ENCODE results near the gene CHCHD6. TPM values are rescaled to one million over a fixed set of nuclear protein-coding genes. Genes with fewer than 3 reads are reported as not detected.

Gene CHCHD6
- polyA plus RNA-seq, 2 donors: 7.0 to 11.9 TPM

DNA sequence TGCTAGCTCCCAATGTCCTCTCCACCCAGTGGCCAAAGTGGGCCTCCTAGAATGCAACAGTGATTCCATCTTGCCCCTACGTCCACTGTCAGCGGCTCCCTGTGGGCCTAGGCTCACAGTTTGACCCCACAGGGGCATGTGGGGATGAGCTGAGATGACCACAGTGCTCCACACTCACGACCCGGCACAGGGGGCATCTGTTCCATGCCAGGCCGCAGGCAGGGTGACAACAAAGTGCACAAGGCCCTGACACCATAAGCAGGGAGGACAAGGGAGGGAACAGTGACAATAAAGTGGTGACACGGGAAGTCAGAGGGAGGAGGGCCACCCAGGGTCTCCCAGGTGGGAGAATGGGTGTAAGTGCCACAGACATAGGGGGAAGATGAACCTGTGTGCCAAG is 273.8 kb downstream of the CHCHD6 start:
- Histone ChIP-seq H3K27ac (ENCODE audit: low read depth in 2 of 2, low read length in 1 of 2) (no peak overlapping the region), H3K4me1 (ENCODE audit: control insufficient read depth in 2 of 2, insufficient read depth in 2 of 2, low read length in 1 of 2) (peaks cover 0 to 11% of the 10 kb centered on the region in 2 donors), H3K27me3 (ENCODE audit: control insufficient read depth in 1 of 2, insufficient read depth in 2 of 2, low read length in 2 of 2) (peaks cover 0 to 2% of the 10 kb centered on the region in 2 donors), H3K9me3 (ENCODE audit: control insufficient read depth in 2 of 2, insufficient read depth in 1 of 2, low read depth in 1 of 2, low read length in 1 of 2) (no peaks in the 10 kb centered on the region), H3K4me3 (ENCODE audit: low read depth in 1 of 2, low read length in 2 of 2) (no peak overlapping the region), H3K36me3 (ENCODE audit: control insufficient read depth in 2 of 2, insufficient read depth in 2 of 2, low read length in 1 of 2) (no peaks in the 10 kb centered on the region)
- 83 to 92% methylated on average over 6 of the region's 6 CpGs for WGBS, 2 donors

- no peaks in the 10 kb centered on the region for H3K9me3 ChIP-seq (ENCODE audit: control insufficient read depth in 2 of 2, insufficient read depth in 1 of 2, low read depth in 1 of 2, low read length in 1 of 2)
- WGBS, 2 donors: 86 to 89% methylated on average over 5 of the region's 5 CpGs
- no peak overlapping the region for H3K4me3 ChIP-seq (ENCODE audit: low read depth in 1 of 2, low read length in 2 of 2)
- peaks cover 0 to 11% of the 10 kb centered on the region in 2 donors for H3K4me1 ChIP-seq (ENCODE audit: control insufficient read depth in 2 of 2, insufficient read depth in 2 of 2, low read length in 1 of 2)
- H3K27me3 ChIP-seq (ENCODE audit: control insufficient read depth in 1 of 2, insufficient read depth in 2 of 2, low read length in 2 of 2): peaks cover 0 to 2% of the 10 kb centered on the region in 2 donors
- no peaks in the 10 kb centered on the region for H3K36me3 ChIP-seq (ENCODE audit: control insufficient read depth in 2 of 2, insufficient read depth in 2 of 2, low read length in 1 of 2)
- H3K27ac ChIP-seq (ENCODE audit: low read depth in 2 of 2, low read length in 1 of 2): no peak overlapping the region
These were observed 274.3 kb downstream of the CHCHD6 start for GRCh38 chr3:126978291-126978690.

DNA sequence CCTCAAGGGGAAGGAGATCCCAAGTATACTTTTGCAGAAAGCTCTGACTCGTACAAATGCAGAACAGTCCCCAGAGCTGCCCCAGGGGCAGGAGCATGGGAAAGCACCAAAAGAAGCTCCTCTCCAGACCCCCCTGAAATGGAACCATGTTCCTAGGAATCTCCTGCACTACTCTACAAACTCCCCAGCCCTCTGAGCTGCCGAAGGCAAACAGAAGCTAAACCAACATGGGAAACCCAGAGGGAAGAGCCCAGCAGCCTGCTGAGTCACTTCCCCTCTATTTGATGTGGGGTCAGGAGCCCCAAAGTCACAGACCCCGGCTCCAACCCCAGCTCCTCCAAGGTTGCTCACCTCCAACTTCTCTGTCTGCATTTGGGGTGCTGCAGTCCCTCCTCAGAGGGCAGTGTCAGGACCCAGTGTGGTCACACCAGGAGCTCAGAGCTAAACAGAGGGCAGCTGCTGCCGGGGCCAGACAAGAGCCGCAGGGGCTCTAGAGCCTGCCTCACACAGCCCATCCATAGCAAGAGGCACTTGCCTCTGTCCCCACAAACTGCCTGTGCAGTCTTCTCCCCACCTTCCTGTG is 275.1 kb downstream of the CHCHD6 start:
- H3K9me3 ChIP-seq (ENCODE audit: control insufficient read depth in 2 of 2, insufficient read depth in 1 of 2, low read depth in 1 of 2, low read length in 1 of 2): no peaks in the 10 kb centered on the region
- 56 to 57% methylated on average over 5 of the region's 5 CpGs for WGBS, 2 donors
- no peak overlapping the region for H3K27ac ChIP-seq (ENCODE audit: low read depth in 2 of 2, low read length in 1 of 2)
- H3K27me3 ChIP-seq (ENCODE audit: control insufficient read depth in 1 of 2, insufficient read depth in 2 of 2, low read length in 2 of 2): peaks cover 0 to 2% of the 10 kb centered on the region in 2 donors
- no peaks in the 10 kb centered on the region for H3K36me3 ChIP-seq (ENCODE audit: control insufficient read depth in 2 of 2, insufficient read depth in 2 of 2, low read length in 1 of 2)
- peaks cover 0 to 14% of the 10 kb centered on the region in 2 donors for H3K4me1 ChIP-seq (ENCODE audit: control insufficient read depth in 2 of 2, insufficient read depth in 2 of 2, low read length in 1 of 2)
- H3K4me3 ChIP-seq (ENCODE audit: low read depth in 1 of 2, low read length in 2 of 2): no peak overlapping the region

DNA sequence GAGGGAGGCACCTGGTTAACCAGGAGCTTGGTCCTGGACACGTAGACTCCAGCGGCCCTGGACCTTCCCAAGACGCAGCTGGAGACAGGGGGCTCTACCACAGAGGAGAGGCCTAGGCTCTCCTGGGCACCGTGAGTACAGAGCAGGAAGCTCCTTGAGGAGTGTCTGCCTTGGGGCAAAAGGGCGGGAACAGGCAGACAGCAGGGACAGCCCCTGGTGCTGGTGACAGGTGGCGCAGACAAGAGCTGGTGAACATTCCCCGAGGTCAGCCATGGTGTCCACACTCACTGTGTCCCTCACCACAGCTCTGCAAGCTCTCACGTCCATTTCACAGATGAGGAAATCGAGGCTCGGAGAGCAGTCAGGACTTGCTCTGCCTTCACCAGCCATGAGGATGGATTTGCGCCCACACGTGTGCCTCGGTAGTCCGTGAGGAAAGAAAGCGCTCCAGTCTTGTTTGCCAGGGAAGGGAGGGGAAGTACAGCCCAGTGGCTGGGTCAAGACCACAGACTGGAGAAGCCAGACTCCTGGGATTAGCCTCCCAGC is 276.3 kb downstream of the CHCHD6 start:
- Histone ChIP-seq H3K4me3 (ENCODE audit: low read depth in 1 of 2, low read length in 2 of 2) (no peak overlapping the region), H3K4me1 (ENCODE audit: control insufficient read depth in 2 of 2, insufficient read depth in 2 of 2, low read length in 1 of 2) (peaks cover 10 to 22% of the 10 kb centered on the region in 2 donors), H3K27ac (ENCODE audit: low read depth in 2 of 2, low read length in 1 of 2) (no peak overlapping the region), H3K36me3 (ENCODE audit: control insufficient read depth in 2 of 2, insufficient read depth in 2 of 2, low read length in 1 of 2) (no peaks in the 10 kb centered on the region), H3K27me3 (ENCODE audit: control insufficient read depth in 1 of 2, insufficient read depth in 2 of 2, low read length in 2 of 2) (no peaks in the 10 kb centered on the region), H3K9me3 (ENCODE audit: control insufficient read depth in 2 of 2, insufficient read depth in 1 of 2, low read depth in 1 of 2, low read length in 1 of 2) (no peaks in the 10 kb centered on the region)
- 81 to 86% methylated on average over 15 of the region's 15 CpGs for WGBS, 2 donors

- H3K4me1 ChIP-seq (ENCODE audit: control insufficient read depth in 2 of 2, insufficient read depth in 2 of 2, low read length in 1 of 2): peaks cover 15 to 24% of the 10 kb centered on the region in 2 donors
- no peaks in the 10 kb centered on the region for H3K36me3 ChIP-seq (ENCODE audit: control insufficient read depth in 2 of 2, insufficient read depth in 2 of 2, low read length in 1 of 2)
- H3K9me3 ChIP-seq (ENCODE audit: control insufficient read depth in 2 of 2, insufficient read depth in 1 of 2, low read depth in 1 of 2, low read length in 1 of 2): no peaks in the 10 kb centered on the region
- H3K27me3 ChIP-seq (ENCODE audit: control insufficient read depth in 1 of 2, insufficient read depth in 2 of 2, low read length in 2 of 2): no peaks in the 10 kb centered on the region
- 3 to 5% methylated on average over 12 of the region's 12 CpGs for WGBS, 2 donors
- H3K4me3 ChIP-seq (ENCODE audit: low read depth in 1 of 2, low read length in 2 of 2): peak overlapping the region; percentile 56 to 79
- H3K27ac ChIP-seq (ENCODE audit: low read depth in 2 of 2, low read length in 1 of 2): peak overlapping the region in 1 of 2 donors; percentile 63
These were observed 278.1 kb downstream of the CHCHD6 start for GRCh38 chr3:126982126-126982470.

DNA sequence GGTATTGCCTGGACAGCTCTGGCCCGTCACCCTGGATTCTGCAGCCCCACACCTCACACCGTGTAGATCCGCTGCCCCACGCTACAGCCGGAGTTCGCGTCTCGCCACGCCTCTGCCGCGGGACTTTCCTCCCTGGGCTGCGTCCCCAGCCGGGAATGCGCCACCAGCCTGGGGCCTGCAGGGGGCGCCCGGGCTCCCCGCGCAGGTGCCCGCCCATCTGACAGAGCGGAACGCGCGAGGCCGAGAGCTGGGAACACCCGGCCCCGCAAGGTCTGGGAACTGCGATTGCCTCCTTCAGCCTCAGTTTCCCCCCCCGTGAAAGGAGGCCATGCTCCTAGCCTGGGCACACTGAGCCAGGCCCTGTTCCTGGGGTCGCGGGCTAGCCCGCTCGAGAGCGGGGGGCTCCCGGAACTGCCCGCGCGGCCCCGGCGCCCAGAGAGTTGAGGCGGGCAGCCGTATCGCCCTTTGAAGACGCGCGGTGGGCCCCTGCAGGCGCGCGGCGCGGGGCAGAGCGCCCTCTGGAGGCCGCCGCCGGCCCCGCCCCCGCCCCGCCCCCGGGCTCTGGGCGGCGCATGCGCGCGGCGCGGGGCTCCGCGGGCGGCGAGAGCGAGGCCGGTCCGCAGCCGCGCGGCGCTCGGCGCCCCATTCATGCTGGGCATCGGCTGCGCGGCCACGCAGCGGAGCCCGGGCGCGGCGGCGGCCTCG is 278.6 kb downstream of the CHCHD6 start, which contains the start of gene PLXNA1:
Gene PLXNA1, plus strand, starts transcription at position 645 of the 705 bp plus-strand sequence. CDS start 5,479 bp downstream, outside the sequence.
- Histone ChIP-seq H3K27ac (ENCODE audit: low read depth in 2 of 2, low read length in 1 of 2) (peak within 1 kb of the TSS; percentile 86 to 91), H3K27me3 (ENCODE audit: control insufficient read depth in 1 of 2, insufficient read depth in 2 of 2, low read length in 2 of 2) (no peaks in the 10 kb centered on the region), H3K9me3 (ENCODE audit: control insufficient read depth in 2 of 2, insufficient read depth in 1 of 2, low read depth in 1 of 2, low read length in 1 of 2) (no peaks in the 10 kb centered on the region), H3K36me3 (ENCODE audit: control insufficient read depth in 2 of 2, insufficient read depth in 2 of 2, low read length in 1 of 2) (no peaks in the 10 kb centered on the region), H3K4me3 (ENCODE audit: low read depth in 1 of 2, low read length in 2 of 2) (peak within 1 kb of the TSS; percentile 72 to 79), H3K4me1 (ENCODE audit: control insufficient read depth in 2 of 2, insufficient read depth in 2 of 2, low read length in 1 of 2) (peaks cover 15 to 26% of the 10 kb centered on the region in 2 donors)
- 0 to 1% methylated on average over 35 to 89 of the region's 89 CpGs for WGBS, 2 donors

DNA sequence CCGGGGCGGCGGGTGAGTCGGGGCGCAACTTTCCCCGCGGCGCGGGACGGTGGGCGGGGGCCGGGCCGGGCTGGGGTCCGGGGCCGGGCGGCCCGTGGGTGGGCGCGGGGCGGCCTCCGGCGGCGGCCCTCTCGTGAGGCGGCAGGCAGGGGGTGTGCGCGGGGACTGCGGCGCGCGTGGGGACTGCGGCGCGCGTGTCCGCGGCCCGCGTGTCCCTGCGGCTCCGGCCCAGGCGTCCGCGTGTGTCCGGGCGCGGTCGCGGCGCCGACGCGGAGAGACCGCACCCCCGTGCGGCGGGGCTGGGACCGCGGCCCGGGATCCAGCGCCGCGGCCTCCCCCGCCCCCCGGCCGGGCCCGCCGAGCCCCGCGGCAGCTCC is 279.2 kb downstream of the CHCHD6 start:
- Histone ChIP-seq H3K36me3 (ENCODE audit: control insufficient read depth in 2 of 2, insufficient read depth in 2 of 2, low read length in 1 of 2) (no peaks in the 10 kb centered on the region), H3K4me3 (ENCODE audit: low read depth in 1 of 2, low read length in 2 of 2) (peak overlapping the region; percentile 72 to 79), H3K27me3 (ENCODE audit: control insufficient read depth in 1 of 2, insufficient read depth in 2 of 2, low read length in 2 of 2) (no peaks in the 10 kb centered on the region), H3K4me1 (ENCODE audit: control insufficient read depth in 2 of 2, insufficient read depth in 2 of 2, low read length in 1 of 2) (peaks cover 15 to 26% of the 10 kb centered on the region in 2 donors), H3K9me3 (ENCODE audit: control insufficient read depth in 2 of 2, insufficient read depth in 1 of 2, low read depth in 1 of 2, low read length in 1 of 2) (no peaks in the 10 kb centered on the region), H3K27ac (ENCODE audit: low read depth in 2 of 2, low read length in 1 of 2) (peak overlapping the region in 1 of 2 donors; percentile 50)
- WGBS, 2 donors: 0 to 1% methylated on average over 24 to 70 of the region's 70 CpGs

DNA sequence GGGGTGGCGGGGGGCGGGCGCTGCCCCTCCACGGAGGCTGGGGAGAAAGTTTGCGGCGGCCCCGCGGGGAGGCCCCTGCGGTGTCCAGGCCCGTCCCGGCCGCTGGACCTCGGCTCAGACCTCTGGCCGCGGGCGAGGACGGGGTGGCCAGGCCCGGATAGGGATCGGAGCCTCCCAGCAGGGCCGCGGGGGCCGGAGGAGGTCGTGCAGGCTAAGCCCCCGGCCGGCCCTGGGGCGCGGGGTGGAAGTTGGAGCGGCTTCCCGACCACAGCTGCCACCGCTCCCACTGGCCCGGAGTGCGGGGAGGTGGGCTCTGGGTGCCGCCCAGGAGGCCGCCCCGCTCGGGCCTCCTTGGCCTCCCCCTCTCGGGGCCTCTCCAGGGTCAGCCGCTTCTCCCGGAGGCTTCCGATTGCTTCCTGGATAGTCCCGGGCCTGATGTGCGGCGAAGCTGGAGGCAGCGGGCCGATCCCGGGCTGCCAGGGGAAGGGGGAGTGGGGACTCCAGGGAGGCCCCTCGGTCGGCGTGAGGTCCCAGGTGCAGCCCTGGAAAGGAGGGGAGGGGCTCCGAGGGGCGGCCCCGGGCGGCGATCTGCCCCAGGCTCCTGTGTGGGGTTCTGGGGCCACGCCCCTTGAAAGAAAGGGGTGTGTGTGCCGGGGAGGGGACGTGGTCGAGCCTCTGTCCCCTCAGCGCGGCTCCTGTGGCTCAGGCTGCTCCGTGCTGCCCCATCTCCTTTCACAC is 279.8 kb downstream of the CHCHD6 start:
- Histone ChIP-seq H3K36me3 (ENCODE audit: control insufficient read depth in 2 of 2, insufficient read depth in 2 of 2, low read length in 1 of 2) (peaks cover 0 to 3% of the 10 kb centered on the region in 2 donors), H3K27me3 (ENCODE audit: control insufficient read depth in 1 of 2, insufficient read depth in 2 of 2, low read length in 2 of 2) (no peaks in the 10 kb centered on the region), H3K4me3 (ENCODE audit: low read depth in 1 of 2, low read length in 2 of 2) (peak overlapping the region; percentile 72 to 79), H3K9me3 (ENCODE audit: control insufficient read depth in 2 of 2, insufficient read depth in 1 of 2, low read depth in 1 of 2, low read length in 1 of 2) (no peaks in the 10 kb centered on the region), H3K4me1 (ENCODE audit: control insufficient read depth in 2 of 2, insufficient read depth in 2 of 2, low read length in 1 of 2) (peaks cover 15 to 26% of the 10 kb centered on the region in 2 donors), H3K27ac (ENCODE audit: low read depth in 2 of 2, low read length in 1 of 2) (peak overlapping the region in 1 of 2 donors; percentile 11)
- WGBS, 2 donors: 1 to 2% methylated on average over 47 to 61 of the region's 61 CpGs

DNA sequence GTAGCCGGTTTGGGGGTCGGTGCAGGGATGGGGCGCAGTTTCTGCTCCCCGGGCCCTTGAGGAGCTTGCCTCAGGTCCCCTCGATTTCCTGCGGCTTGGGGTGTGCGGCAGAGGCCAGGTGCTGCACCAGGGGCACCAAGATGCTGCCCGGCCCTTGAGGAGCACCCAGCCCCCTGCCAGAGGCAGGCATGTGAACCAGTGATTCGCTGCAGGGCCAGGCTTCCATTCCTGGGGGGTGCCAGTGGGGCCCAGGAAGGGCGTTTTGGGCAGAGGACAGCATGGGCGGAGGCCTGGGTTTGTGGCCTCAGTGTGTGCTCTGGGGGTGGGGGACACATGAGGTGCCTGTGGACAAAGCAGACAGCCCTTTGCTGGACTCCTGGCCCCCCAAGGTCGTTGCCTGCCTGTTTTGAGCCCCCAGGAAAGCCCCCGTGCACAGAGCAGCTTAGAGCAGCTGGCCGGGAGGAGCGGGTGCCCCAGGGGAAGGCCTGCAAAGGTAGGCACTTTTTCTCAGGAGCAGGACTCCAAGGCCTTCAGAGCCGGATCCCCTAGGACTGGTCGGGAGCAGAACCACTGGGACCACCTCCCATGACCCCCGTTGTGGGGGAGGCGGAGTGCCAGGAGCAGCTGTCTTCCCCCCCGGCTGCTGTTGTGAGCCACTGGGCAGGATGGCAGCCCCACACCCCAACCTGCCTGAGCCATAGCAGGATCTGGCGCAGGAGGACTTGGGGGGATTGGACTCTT is 280.5 kb downstream of the CHCHD6 start:
- WGBS, 2 donors: 48 to 54% methylated on average over 21 of the region's 21 CpGs
- Histone ChIP-seq H3K4me1 (ENCODE audit: control insufficient read depth in 2 of 2, insufficient read depth in 2 of 2, low read length in 1 of 2) (peaks cover 15 to 26% of the 10 kb centered on the region in 2 donors), H3K27ac (ENCODE audit: low read depth in 2 of 2, low read length in 1 of 2) (no peak overlapping the region), H3K9me3 (ENCODE audit: control insufficient read depth in 2 of 2, insufficient read depth in 1 of 2, low read depth in 1 of 2, low read length in 1 of 2) (no peaks in the 10 kb centered on the region), H3K36me3 (ENCODE audit: control insufficient read depth in 2 of 2, insufficient read depth in 2 of 2, low read length in 1 of 2) (peaks cover 0 to 9% of the 10 kb centered on the region in 2 donors), H3K4me3 (ENCODE audit: low read depth in 1 of 2, low read length in 2 of 2) (peak overlapping the region; percentile 72 to 79), H3K27me3 (ENCODE audit: control insufficient read depth in 1 of 2, insufficient read depth in 2 of 2, low read length in 2 of 2) (no peaks in the 10 kb centered on the region)
